K562 (cell line): ENCODE results near the gene CWF19L1. TPM values are rescaled to one million over a fixed set of nuclear protein-coding genes. Genes with fewer than 3 reads are reported as not detected.

Source experiments
- ARID4B ChIP-seq: sonication (generic); formaldehyde crosslinking; IDR thresholded peaks from 2 replicates; pipeline ENCODE4 v1.8.0; 2022; ENCODE audit warnings: mild to moderate bottlenecking, missing genetic modification reagents
- CHAMP1 ChIP-seq: fragments of 450-650 bp; IDR thresholded peaks from 2 replicates; pipeline ENCODE4 v1.6.1; 2016; ENCODE audit warnings: mild to moderate bottlenecking
- CTCF ChIP-seq, 3 experiments: IDR thresholded peaks in 2 of 3; conservative IDR thresholded peaks in 1 of 3; 2 replicates each; pipeline ENCODE4 v1.5.1; 2011 to 2012; ENCODE audit warnings: low read length in 3 of 3, mild to moderate bottlenecking in 3 of 3, control low read depth in 2 of 3, improper control_type of control experiment in 1 of 3, inconsistent platforms in 1 of 3, low read depth in 1 of 3, mixed read lengths in 1 of 3, moderate library complexity in 1 of 3; ENCODE audit not compliant: insufficient read depth in 2 of 3
- EP400 ChIP-seq: fragments of 450-650 bp; IDR thresholded peaks from 2 replicates; pipeline ENCODE4 v1.6.1; 2017; ENCODE audit warnings: antibody characterized with exemption, mild to moderate bottlenecking, moderate library complexity
- MAZ ChIP-seq, 2 experiments: fragments of 450-650 bp in 1 of 2; sonication (generic) in 1 of 2; formaldehyde crosslinking; IDR thresholded peaks in 1 of 2; conservative IDR thresholded peaks in 1 of 2; 2 replicates each; pipeline versions ENCODE4 v1.4.0 to v1.5.0; 2020; ENCODE audit warnings: mild to moderate bottlenecking in 1 of 2, missing genetic modification reagents in 1 of 2
- NFE2 ChIP-seq: IDR thresholded peaks from 2 replicates; pipeline ENCODE4 v1.6.1; 2014; ENCODE audit warnings: antibody characterized with exemption, low read depth
- NFRKB ChIP-seq: fragments of 450-650 bp; IDR thresholded peaks from 2 replicates; pipeline ENCODE4 v1.6.1; 2016; ENCODE audit warnings: low read depth
- NFYB ChIP-seq: IDR thresholded peaks from 2 replicates; pipeline ENCODE4 v1.6.1; 2011; ENCODE audit warnings: mild to moderate bottlenecking, moderate library complexity; ENCODE audit not compliant: insufficient read length; ENCODE audit errors: extremely low read depth
- PHB2 ChIP-seq: fragments of 450-650 bp; IDR thresholded peaks from 2 replicates; pipeline ENCODE4 v1.6.1; 2017; ENCODE audit warnings: low read depth
- PTBP1 ChIP-seq: fragments of 200-400 bp; formaldehyde crosslinking; IDR thresholded peaks from 2 replicates; pipeline ENCODE4 v1.6.1; 2017; ENCODE audit warnings: low read depth, low read length
- RNF2 ChIP-seq: sonication (generic); IDR thresholded peaks from 2 replicates; pipeline ENCODE4 v1.6.1; 2016
- SRSF9 ChIP-seq: fragments of 200-400 bp; formaldehyde crosslinking; IDR thresholded peaks from 2 replicates; pipeline ENCODE4 v1.6.1; 2017; ENCODE audit warnings: low read depth, low read length, borderline replicate concordance
- ZBTB26 ChIP-seq: fragments of 450-650 bp; formaldehyde crosslinking; IDR thresholded peaks from 2 replicates; pipeline ENCODE4 v1.4.0; 2022; ENCODE audit warnings: missing genetic modification characterization
- ZNF785 ChIP-seq: fragments of 250-450 bp; sonication (Bioruptor Pico); IDR thresholded peaks from 2 replicates; pipeline ENCODE4 v1.4.0; 2020; ENCODE audit warnings: mild to moderate bottlenecking
- polyA plus RNA-seq, 8 experiments: library from polyadenylated mRNA; depleted of rRNA in 4 of 8; stranded (reverse) in 5 of 8; unstranded in 3 of 8; fragments of >200 nt; fragmentation: Nextera tagmentation in 2 of 8; fragmentation: Illumina TruSeq in 1 of 8; extraction: Ambion mirVana in 2 of 8; extraction: Trizol in 1 of 8; gene quantifications; 2 replicates each; pipeline versions ENCODE4 v1.2.1 to v1.2.3, GENCODE V29; 2011 to 2014; ENCODE audit warnings: inconsistent platforms in 1 of 8, missing spikeins in 1 of 8
- total RNA-seq, 7 experiments: library from RNA; depleted of rRNA in 6 of 7; stranded (reverse); fragments of >200 nt in 6 of 7; fragmentation: Illumina TruSeq in 2 of 7; extraction: Trizol in 2 of 7; gene quantifications; 2 replicates each; pipeline versions ENCODE4 v1.2.1 to v1.2.3, GENCODE V29; 2011 to 2021; ENCODE audit warnings: low replicate concordance in 1 of 7
- TF ChIP-seq, protein P1 (sequence below): sonication (generic); IDR thresholded peaks from 2 replicates; pipeline ENCODE4 v1.6.1; 2016

The CWF19L1 gene
- total and polyA plus RNA-seq, 9 of the 15 experiments (the other 6 are each of a cell fraction or from before 2014, with no cell fraction given): 19.5 to 49.9 (median 30.9) TPM

- TF ChIP-seq, protein P1, sequence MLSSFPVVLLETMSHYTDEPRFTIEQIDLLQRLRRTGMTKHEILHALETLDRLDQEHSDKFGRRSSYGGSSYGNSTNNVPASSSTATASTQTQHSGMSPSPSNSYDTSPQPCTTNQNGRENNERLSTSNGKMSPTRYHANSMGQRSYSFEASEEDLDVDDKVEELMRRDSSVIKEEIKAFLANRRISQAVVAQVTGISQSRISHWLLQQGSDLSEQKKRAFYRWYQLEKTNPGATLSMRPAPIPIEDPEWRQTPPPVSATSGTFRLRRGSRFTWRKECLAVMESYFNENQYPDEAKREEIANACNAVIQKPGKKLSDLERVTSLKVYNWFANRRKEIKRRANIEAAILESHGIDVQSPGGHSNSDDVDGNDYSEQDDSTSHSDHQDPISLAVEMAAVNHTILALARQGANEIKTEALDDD: no peak
- TF ChIP-seq PHB2 (peak; percentile 39; the same call in 1 of the 2 replicates), CTCF (IDR thresholded peaks at IDR 0.05 in 2 of 3, conservative IDR thresholded peaks at IDR 0.05 in 1 of 3; ENCODE audit: insufficient read depth in 2 of 3, low read depth in 1 of 3, low read length in 3 of 3) (0 out of 6 replicates have a peak, but pooled peaks of 1 of the 3 experiments have one; percentile 0), ARID4B (CRISPR knock-in tag) (peak; percentile 19; the same call in 1 of the 2 replicates), EP400 (peak; percentile 70; the same call in 1 of the 2 replicates), NFE2 (peak; percentile 82), NFRKB (peak; percentile 68; the same call in 1 of the 2 replicates), RNF2 (no peak), MAZ (CRISPR knock-in tag; conservative IDR thresholded peaks at IDR 0.05 in 1 of 2, IDR thresholded peaks at IDR 0.05 in 1 of 2) (peak; percentile 28 to 49; a peak in 3 of 4 replicates), CHAMP1 (no peak), ZBTB26 (CRISPR knock-in tag) (0 out of 2 replicates have a peak, but pooled peaks have one; percentile 23), SRSF9 (no peak), NFYB (no peak), PTBP1 (no peak), ZNF785 (no peak)
Measured at GRCh38 chr10:100286051-100287033, 18.9 kb upstream of the CWF19L1 start, which contains the start of gene BLOC1S2 (continued).
